ENCODE data around the gene ARID1B.

- TF ChIP-seq CTCF (IDR thresholded peaks at IDR 0.05) (no peak), POLR2A (IDR thresholded peaks at IDR 0.05) (no peak)
Measured at GRCh38 chr6:157162766-157163433, 385.7 kb downstream of the ARID1B start.
